HG02759 (cell line): Measurements from ENCODE around the gene PHF19.
A peak's percentile ranks its signal among the peaks of the same experiment; 100 is the strongest.

Experiments
- ATAC-seq: cut with Tn5 transposase; IDR thresholded peaks from one replicate; pipeline ENCODE4 v1.9.1; 2021; ENCODE audit warnings: mild to moderate bottlenecking, moderate library complexity; ENCODE audit not compliant: unreplicated experiment

The PHF19 gene

DNA sequence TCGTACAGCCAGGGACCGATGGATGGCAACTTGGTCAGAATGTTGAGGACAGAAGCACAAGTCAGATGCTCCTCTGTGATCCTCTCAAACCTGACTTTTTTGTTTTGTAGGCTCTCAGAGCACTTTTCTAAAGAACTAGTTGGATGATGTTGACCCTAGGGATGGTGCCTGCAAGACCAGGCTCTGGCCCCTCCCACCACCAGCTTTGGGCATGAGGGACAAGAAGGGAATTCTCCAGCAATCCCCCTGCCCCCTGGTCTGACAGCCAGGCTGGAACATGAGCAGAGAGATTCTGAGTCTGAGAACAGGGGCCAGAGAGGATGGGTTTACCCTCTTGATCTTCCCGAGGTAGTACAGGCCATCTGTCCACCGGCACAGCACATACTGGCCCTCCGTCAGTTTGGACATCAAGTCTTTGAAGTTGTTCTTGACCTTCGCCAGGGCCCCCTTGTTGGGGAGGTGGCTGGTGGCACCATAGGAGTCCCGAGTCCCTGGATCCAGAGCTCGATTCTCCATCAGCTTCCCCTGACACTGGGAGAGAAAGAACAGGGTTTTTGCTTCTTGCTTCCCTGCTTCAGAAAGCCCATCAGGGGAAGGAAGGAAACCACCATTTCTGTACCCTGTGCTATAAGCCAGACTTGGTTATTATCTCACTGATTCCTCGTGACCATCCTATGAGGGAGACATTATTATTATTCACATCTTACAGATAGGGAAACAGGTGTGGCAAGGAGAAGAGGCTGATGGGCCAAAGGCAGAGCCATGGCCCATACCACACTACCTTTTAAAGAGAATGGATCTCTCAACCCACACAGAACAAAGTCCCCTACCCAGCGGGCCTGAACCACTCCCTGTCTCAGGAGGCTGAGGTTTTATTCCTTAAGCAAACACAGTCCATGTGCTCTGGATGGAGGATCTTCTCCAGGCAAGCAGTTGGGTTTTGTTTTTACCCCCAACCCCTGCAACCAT is 2.5 kb downstream of the PHF19 start:
- no peak for ATAC-seq

DNA sequence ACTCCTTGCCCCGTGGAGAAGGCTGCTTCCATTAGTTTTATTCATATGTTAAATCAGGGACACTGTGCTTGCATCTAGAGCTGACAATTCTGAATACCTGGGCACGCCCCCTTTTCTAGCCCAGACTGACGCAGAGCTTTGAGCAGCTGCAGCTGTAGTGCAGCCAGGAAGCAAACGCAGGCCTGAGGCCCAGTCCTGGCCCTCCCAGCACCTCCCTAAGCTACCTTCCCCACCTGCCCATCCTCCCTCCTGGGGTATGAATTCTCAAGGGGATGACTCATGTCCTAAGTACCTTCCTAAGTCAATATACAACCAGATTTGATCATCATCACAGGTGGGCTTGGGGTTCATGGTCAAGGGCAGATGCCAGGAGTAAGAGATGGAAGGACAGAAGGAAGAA is 3.5 kb downstream of the PHF19 start:
- no peak for ATAC-seq

DNA sequence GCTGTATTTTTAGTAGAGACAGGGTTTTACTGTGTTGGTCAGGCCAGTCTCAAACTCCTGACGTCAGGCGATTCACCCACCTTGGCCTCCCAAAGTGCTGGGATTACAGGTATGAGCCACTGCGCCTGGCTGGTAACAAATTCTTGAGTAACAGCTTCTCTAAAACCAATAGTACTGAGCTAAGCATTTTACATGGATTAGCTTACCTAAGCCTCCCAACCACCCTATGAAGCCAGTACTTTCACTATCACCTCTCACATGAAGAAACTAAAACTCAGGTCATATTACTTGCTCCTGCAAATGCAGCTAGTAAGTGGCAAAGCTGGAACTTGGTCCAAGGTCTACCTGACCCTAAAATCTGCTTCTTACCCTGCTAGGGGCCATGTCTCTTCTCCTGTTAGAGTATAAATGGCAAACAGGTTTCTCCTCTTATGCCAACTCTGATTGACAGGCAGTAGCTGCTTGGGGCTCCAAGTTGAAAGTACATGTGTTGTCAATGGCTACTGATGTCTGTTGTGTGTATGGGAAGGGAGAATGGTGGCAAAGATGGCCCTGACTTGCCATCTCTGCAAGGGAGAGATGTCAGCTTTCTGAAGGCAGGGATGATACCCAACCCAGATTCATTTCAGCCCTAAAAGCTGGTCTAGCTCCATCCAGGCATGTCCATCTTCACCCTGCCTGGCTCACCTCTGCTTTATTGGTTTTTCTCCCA is 4.0 kb downstream of the PHF19 start:
- no peak for ATAC-seq

DNA sequence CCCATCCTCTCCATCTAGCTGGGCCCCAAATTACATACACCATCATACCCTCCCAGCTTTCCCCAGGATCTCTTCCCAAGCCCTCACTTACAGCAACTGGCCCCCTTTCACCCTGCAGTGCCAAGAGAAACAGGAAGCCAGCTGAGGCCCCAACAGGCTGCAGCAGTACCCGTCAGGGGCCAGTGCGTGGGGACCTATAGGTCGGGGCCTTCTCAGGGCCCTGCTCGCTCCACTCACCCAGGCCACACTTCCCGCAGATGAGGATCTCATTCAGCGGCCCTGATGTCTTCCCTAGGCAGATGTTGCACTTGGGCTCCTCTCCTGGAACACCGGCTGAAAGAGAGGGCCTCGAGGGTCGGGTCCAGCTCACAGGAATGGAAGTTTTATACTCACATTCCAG is 6.8 kb downstream of the PHF19 start:
- ATAC-seq, result no peak

DNA sequence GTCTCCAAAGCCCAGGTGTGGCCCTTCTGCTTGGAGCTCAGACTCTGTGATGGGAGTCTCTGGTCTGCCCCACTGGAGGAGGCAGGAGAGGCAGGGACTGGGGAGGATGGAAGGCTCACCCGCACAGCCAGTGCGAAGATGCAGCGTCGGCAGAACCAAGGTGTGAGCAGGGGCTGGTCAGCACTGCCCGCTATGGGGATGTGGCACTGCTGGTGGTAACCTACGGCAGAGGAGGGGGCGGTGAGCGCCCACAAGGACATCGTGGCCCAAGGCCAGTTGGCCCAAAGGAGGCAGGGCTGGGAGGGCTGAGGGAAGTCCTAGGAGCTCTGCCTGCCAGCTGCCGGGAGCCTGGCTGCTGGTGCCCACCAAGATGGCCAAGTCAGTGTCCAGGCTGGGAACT is 7.3 kb downstream of the PHF19 start:
- no peak for ATAC-seq

DNA sequence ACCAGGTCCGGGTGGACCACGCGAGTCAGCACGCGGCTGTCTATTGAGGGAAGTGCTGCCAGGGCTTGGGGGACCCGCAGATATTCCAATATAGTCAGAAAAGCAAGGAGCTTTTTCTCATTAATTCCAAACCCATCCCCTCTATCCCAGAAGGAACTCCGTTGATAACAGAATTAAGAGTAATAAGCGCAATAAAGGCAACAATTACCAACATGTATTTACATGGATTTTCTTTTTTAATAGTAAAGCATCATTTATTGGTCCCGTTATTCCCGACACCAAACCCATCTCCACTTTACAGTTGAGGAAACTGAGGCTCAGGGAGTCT is 7.7 kb downstream of the PHF19 start:
- no peak for ATAC-seq

DNA sequence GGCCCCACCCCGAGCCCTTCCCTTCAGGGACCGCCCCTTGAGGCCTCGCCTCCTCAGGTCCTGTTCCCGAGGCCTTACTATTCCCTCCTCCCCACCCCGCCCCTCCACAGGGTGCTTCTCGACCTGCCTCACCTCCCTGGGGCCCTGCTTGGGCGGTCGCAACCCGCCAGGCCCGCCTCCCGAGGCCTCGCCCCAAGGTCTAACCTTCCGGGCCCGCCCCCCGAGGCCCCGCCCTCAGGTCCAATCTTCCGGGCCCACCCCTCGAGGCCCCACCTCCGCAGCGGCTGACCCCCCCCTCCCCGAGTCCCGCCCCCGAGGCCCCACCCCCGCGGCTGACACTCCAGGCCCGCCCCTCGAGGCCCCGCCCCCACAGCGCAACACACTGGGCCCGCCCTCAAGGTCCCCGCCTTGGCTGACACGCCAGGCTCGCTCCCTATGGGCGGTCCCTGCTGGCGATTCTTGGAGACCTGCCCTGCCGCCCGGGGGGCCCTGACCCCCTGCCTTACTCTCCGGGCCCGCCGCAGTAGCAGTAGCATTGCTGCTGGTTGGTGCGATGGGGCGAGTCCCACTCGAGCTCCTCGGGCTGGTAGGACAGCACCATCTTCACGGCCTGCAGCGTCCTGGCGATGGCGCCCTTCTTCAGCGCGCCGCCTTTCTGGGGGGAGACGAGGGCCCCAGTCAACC is 8.2 kb downstream of the PHF19 start:
- ATAC-seq, result peak; percentile 94

DNA sequence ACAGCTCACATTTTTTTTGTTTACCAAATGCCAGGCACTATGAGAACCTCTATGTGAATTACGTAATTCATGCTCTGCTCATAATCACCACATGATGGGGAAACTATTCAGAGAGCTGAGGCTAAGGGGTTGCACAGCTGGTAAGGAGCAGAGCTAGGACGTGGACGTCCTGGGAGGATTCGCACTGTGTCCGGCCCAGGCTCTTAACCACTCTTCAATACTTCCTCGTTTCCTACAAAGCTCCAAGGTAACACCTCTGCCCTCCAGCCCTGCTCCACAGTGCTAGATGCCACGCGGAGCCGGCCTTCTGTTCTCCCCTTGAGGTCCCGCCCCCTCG is 8.7 kb downstream of the PHF19 start:
- no peak for ATAC-seq

DNA sequence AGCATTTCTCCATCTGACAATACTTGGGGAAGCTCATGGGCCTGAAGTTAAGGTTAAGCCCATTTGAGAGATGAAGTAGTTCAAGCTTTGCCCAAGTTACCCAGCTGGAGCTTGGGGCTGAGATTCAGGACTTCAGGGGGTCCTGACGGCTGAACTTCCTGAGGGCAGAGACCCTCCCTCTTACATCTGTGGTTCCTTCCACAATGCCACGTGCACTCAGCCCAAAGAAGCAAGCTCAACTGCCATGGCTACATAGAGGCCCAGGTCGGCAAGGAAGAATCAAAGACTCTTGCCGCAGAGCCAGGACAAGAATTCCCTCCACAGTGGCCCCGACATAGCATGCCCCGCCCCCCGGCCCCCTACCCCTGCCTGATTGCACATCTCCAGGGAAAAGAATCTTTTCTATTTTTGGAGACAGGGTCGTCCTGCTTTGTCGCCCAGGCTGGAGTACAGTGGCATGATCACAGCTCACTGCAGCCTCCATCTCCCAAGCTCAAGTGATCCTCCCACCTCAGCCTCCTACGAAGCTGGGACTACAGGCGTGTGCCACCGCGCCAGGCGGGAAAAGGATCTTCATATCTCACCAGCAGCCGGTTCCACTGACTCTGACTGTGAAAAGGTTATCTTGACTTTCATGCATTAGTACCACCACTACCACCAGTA is 9.2 kb downstream of the PHF19 start:
- ATAC-seq, result no peak

DNA sequence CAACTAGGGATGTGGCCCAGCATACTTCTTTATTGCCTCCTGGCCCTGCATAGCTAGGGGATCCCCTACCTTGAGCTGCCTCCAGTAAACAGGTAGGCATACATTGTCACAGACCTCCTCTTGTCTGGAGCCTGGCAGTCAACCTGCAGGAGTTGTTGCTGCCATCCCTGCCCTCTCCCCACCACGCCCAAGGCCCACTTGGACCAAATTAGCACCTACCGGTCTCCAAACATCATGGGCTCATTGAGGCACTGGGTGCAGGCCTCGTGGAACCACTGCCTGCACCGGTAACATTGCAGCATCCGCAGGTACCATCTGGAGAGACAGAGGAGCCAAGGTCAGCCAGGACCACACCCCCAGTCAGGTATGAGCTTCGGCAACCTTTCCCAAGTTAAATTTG is 10.3 kb downstream of the PHF19 start:
- no peak for ATAC-seq

DNA sequence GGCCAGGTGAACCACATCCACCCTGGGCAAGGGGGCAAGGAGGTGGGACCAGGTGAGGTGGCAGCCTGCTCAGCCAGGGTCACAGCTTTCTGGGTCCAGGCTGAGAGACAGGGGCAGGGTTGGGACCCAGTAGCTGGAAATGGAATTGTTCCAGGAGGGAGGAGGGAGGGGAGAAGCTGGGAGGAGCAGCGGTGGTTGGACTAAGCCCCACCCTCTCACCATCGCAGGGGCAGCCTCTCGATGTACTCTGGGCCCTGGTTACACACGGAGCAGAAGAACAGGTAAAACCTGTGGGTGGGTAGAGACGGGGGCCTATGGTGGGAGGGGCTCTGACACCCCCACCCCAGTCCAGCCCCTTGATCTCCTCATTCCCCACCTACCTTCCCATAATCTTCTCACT is 11.2 kb downstream of the PHF19 start:
- ATAC-seq, result no peak

DNA sequence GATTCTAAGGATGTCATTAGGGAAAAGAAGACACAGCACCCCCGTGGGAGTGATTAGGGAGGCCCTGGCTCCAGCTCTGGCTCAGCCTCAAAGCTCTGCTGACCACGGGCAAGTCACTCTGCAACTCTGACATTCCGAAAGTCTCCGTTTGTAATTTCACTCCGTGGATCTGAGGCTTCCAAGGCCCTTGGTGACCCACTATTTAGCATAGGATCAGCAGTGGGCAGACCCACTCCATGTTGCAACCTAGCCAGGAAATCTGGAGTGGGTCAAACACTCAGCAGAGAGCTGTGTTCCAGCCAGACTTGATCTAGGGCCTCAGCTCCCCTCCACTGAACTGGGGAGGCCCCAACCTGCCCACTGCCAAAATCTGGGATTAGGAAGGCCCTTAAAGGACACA is 11.8 kb downstream of the PHF19 start:
- ATAC-seq, result no peak

DNA sequence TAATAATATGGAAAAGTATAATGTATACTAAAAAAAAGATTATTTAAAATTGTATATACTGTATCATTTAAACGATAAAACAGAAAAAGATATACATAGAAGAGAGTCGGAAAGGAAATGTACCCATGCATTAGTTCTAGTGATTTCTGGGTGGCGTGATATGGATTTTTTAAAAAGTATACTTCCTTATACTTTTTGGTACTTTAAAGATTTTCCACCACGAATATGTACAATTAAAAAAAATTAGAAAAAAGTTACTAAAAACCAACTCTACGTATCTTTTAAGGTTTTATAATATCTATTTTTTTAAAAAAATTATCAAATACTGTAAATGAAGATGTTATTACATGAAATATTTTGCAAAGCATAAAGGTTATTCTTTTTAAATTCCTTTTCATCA is 12.3 kb downstream of the PHF19 start:
- no peak for ATAC-seq

DNA sequence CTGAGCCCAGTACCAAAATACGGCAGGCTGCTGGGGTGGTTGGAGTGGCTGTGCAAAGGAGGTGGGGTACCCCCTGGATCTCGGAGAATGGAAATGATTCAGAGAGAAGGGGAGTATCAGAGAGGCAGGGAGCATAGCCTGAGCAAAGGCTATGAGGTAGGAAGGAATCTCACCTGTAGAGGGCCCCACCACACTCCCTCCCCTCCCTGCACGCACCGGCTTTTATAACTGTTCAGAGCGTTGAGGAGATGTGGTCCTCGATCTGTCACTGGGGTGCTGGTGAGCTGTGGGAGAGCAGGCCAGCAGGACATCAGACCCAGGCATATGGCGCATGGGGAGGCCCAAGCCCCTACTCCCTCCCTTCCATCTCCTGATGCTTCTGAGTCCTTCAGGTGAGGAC is 13.2 kb downstream of the PHF19 start:
- ATAC-seq, result no peak

DNA sequence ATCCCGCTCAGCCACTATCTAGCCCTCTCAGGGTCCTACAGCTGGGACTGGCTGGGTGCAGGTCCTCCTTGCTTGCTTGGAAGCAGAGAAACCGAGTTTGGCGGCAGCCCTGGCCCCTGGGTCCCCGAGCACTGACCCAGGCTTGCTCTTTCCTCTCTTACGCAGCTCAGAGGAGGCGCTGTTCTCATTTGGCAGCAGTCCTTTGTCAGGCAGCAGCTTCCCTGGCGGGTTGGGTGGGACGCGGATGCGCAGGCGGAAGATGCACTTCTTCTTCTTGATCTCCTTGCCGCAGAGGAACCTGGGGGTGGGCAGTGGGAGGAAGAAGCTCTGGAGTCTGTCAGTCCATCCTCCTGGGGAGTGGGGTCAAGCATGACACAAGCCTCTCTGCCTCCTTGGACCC is 14.5 kb downstream of the PHF19 start:
- no peak for ATAC-seq

DNA sequence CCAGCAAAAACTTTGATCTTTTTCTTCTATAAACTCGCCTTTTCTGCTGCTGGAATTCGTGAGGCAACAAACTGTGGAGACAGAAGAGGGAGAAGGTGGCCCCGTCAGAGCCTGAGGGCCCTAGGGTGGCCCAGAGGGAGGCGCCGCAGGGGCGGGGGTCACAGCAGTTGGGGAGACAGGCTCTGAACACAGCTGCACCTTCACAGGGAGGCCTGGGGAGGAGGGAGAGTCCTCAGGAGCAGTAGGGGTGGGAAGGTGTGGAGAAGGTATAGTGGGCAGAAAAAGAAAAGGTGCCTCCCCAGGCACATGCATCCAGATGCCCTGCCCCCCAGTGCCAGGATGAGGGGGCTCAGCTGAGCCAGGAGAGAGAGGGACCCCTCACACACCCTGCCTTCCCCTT is 15.1 kb downstream of the PHF19 start:
- ATAC-seq, result no peak

DNA sequence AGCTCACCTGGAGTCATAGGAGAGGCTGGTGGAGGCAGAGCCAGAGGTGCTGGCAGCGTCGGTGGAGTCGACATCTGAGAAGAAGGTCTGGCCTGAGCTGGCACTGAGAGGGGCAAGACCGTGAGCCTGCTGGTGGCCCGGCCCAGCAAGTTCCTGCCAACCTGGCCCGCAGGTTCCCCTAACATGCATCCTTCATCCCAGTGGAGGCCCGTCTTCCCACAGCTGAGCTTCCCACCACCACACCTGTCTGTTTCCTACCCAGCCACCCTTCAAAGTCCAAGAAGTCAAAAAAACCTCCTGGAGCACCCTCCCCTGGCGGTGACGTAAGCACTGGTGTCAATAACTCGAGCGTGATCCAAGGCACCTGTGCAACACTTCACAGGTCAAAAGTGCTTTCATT is 16.9 kb downstream of the PHF19 start:
- ATAC-seq, result no peak

DNA sequence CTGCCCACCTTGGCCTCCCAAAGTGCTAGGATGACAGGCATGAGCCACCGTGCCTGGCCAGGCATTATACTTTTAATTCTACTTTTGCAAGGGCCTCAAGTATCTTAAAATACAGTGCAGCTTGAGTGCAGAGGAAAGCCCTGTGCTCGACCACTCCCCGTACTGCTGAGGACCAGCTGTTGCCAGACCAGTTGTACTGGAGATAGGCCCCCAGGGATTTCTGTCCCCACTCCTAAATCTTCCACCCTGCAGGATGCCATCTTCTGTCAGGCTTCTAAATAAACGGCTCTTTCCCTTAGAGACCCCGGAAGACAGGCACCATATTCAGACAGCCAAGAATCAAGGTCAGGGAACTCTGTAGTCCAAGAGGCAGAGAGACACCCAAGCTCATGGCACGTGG is 17.6 kb downstream of the PHF19 start:
- no peak for ATAC-seq

DNA sequence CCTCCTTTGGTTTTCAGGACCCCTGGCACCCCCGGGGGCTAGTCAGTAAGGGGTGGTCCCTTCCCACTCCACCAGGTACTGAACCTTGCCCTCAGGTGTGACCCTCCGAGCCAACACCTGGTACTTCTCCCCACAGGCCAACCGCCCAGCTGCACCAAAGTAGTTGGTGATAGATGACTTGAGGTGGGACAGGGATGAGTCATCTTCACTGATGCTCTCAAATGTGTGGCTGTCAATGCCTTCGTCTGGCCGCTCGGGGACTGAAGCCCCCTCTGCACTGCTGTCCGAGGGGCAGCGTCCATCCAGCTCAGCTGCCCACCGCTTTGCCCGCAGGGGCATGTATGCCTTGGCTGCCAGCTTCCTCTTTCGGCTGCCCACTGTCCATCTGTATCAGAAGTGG is 19.1 kb downstream of the PHF19 start:
- ATAC-seq, result no peak

DNA sequence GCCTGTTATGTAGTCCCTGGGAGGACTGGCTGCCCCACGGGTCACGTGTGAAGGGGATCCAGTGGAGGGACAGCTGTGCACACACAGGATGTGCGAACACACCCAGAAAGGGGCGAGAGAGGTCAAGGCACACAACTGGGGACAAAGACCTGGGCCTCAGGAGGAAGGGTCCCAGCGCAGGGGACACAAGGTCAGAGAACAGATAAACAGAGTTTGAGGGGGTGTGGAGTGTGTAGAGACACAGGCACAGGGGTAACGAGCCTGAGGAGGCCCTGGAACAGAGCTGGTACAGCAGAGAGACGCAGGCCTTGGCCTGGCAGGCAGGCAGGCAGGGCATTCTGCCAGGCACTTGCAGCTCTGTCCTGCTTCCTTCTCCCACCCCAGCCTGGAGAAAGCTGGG is 19.5 kb downstream of the PHF19 start:
- no peak for ATAC-seq

DNA sequence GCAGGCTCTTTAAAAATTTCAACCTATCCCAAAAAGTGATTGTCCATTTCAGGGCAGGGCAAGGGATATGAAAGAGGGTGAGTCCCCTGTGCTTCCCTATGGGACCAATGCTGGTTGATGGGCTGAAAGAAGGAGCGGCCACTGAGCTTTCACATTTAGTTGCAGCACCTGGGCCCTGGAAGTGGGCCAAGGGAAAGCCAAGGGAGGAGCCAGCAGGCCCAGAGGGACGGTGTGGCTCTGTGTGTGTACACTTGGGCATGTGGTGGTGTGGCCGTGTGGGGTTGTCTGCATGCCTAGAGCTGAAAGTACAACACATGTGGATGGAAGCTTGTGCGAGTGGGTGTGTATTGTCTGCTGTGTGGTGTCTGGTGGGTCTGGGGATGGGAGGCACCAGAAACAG is 20.3 kb downstream of the PHF19 start:
- no peak for ATAC-seq
